Liver (tissue), 3 donors: ENCODE measurements around the gene AP5M1.

Experiments used
- CTCF ChIP-seq: fragments of 150-350 bp; IDR thresholded peaks from 2 replicates; pipeline ENCODE4 v1.5.1; 2017; ENCODE audit warnings: improper control_type of control experiment, low read depth, low read length; ENCODE audit not compliant: missing input control
- GABPA ChIP-seq, 2 donors: IDR thresholded peaks in 1 of 2; conservative IDR thresholded peaks in 1 of 2; 2 replicates each; pipeline ENCODE4 v1.6.1; 2016; ENCODE audit warnings: antibody characterized with exemption in 2 of 2, mild to moderate bottlenecking in 1 of 2, moderate library complexity in 1 of 2
- HNF4G ChIP-seq: IDR thresholded peaks from 2 replicates; pipeline ENCODE4 v1.6.1; 2016; ENCODE audit warnings: antibody characterized with exemption
- JUND ChIP-seq, 2 donors: IDR thresholded peaks; 2 replicates each; pipeline ENCODE4 v1.6.1; 2016; ENCODE audit warnings: antibody characterized with exemption in 2 of 2
- MAX ChIP-seq: IDR thresholded peaks from 2 replicates; pipeline ENCODE4 v1.6.1; 2016; ENCODE audit warnings: antibody characterized with exemption
- NR2F2 ChIP-seq: IDR thresholded peaks from 2 replicates; pipeline ENCODE4 v1.6.1; 2016; ENCODE audit warnings: antibody characterized with exemption
- RAD21 ChIP-seq, 2 donors: IDR thresholded peaks; 2 replicates each; pipeline ENCODE4 v1.6.1; 2016; ENCODE audit warnings: antibody characterized with exemption in 2 of 2, mild to moderate bottlenecking in 2 of 2
- SP1 ChIP-seq: IDR thresholded peaks from 2 replicates; pipeline ENCODE4 v1.6.1; 2018; ENCODE audit warnings: antibody characterized with exemption, mild to moderate bottlenecking
- TAF1 ChIP-seq: conservative IDR thresholded peaks from 2 replicates; pipeline ENCODE4 v1.6.1; 2016; ENCODE audit warnings: antibody characterized with exemption, mild to moderate bottlenecking
- YY1 ChIP-seq: IDR thresholded peaks from 2 replicates; pipeline ENCODE4 v1.6.1; 2016; ENCODE audit warnings: antibody characterized with exemption, mild to moderate bottlenecking
- TF ChIP-seq, protein P1 (sequence below): IDR thresholded peaks from 2 replicates; pipeline ENCODE4 v1.6.1; 2016; ENCODE audit warnings: antibody characterized with exemption
- TF ChIP-seq, protein P2 (sequence below): IDR thresholded peaks from 2 replicates; pipeline ENCODE4 v1.6.1; 2016; ENCODE audit warnings: antibody characterized with exemption, mild to moderate bottlenecking
- donor health status: healthy.
- donor health status: healthy.

DNA sequence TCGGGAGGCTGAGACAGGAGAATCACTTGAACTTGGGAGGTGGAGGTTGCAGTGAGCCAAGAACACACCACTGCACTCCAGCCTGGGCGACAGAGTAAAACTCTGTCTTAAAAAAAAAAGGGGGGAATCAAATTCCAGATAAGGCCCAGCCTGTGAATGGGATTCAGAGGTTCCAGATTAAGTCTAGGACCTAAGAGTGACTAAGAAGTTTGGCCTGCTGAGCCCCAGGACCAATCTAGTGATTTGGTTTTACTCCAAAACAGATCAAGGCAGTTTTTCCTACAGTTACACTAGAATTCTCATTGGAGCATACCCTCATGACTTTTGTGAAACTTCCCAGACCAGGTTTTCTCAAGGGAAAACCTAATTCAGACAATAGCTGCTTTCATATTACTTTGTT is 22.8 kb upstream of the AP5M1 start:
- TF ChIP-seq CTCF = no peak
- no peak for TF ChIP-seq JUND (IDR thresholded peaks at IDR 0.05)
- TF ChIP-seq, protein P1, sequence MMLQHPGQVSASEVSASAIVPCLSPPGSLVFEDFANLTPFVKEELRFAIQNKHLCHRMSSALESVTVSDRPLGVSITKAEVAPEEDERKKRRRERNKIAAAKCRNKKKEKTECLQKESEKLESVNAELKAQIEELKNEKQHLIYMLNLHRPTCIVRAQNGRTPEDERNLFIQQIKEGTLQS = no peak
- TF ChIP-seq YY1 = no peak
- no peak for TF ChIP-seq SP1
- no peak for TF ChIP-seq TAF1
- TF ChIP-seq MAX = no peak
- no peak for TF ChIP-seq NR2F2
- TF ChIP-seq RAD21 (IDR thresholded peaks at IDR 0.05) = no peak
- no peak for TF ChIP-seq HNF4G
- TF ChIP-seq, protein P2, sequence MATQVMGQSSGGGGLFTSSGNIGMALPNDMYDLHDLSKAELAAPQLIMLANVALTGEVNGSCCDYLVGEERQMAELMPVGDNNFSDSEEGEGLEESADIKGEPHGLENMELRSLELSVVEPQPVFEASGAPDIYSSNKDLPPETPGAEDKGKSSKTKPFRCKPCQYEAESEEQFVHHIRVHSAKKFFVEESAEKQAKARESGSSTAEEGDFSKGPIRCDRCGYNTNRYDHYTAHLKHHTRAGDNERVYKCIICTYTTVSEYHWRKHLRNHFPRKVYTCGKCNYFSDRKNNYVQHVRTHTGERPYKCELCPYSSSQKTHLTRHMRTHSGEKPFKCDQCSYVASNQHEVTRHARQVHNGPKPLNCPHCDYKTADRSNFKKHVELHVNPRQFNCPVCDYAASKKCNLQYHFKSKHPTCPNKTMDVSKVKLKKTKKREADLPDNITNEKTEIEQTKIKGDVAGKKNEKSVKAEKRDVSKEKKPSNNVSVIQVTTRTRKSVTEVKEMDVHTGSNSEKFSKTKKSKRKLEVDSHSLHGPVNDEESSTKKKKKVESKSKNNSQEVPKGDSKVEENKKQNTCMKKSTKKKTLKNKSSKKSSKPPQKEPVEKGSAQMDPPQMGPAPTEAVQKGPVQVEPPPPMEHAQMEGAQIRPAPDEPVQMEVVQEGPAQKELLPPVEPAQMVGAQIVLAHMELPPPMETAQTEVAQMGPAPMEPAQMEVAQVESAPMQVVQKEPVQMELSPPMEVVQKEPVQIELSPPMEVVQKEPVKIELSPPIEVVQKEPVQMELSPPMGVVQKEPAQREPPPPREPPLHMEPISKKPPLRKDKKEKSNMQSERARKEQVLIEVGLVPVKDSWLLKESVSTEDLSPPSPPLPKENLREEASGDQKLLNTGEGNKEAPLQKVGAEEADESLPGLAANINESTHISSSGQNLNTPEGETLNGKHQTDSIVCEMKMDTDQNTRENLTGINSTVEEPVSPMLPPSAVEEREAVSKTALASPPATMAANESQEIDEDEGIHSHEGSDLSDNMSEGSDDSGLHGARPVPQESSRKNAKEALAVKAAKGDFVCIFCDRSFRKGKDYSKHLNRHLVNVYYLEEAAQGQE = no peak
- TF ChIP-seq GABPA (IDR thresholded peaks at IDR 0.05 in 1 of 2, conservative IDR thresholded peaks at IDR 0.05 in 1 of 2) = no peak
